ENCODE measurements around the gene SORBS2.

DNA sequence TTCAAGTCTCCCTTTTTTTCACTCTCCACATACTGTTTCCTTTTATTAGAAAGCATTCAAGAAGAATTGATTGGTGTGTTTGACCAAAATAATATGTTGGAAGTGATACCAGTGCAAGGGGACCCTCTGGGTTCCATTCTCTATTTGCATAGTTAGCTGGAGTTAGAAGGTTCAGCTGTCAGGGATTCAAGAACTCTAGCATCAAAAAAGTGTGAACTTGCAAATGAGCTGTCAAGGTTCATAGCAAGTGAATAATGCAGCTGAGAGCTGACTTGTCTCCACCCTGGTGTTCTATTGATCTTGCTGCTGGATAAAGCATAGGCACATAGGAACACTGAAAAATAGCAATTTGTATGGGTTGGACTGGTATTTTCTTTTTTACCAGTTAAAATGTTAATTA lies 73.2 kb downstream of the SORBS2 start:
- TF ChIP-seq EZH2phosphoT487 (IDR thresholded peaks at IDR 0.05; ENCODE audit: borderline replicate concordance), result no peak
- TF ChIP-seq, protein P1, sequence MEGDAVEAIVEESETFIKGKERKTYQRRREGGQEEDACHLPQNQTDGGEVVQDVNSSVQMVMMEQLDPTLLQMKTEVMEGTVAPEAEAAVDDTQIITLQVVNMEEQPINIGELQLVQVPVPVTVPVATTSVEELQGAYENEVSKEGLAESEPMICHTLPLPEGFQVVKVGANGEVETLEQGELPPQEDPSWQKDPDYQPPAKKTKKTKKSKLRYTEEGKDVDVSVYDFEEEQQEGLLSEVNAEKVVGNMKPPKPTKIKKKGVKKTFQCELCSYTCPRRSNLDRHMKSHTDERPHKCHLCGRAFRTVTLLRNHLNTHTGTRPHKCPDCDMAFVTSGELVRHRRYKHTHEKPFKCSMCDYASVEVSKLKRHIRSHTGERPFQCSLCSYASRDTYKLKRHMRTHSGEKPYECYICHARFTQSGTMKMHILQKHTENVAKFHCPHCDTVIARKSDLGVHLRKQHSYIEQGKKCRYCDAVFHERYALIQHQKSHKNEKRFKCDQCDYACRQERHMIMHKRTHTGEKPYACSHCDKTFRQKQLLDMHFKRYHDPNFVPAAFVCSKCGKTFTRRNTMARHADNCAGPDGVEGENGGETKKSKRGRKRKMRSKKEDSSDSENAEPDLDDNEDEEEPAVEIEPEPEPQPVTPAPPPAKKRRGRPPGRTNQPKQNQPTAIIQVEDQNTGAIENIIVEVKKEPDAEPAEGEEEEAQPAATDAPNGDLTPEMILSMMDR (conservative IDR thresholded peaks at IDR 0.05; ENCODE audit: low read length), result no peak

All from Loucy (cell line).